IMR-90 (cell line): ENCODE results near the gene ALG8. TPM values are rescaled to one million over a fixed set of nuclear protein-coding genes. Genes with fewer than 3 reads are reported as not detected.

Source experiments
- ATAC-seq: fragments of 200-7000 bp; cut with Tn5 transposase; 2 replicates; pipeline ENCODE4 v1.9.1; 2020; ENCODE audit warnings: low read depth, mild to moderate bottlenecking, moderate library complexity
- BruUV-seq: library from RNA; stranded (reverse); fragments of 400-500 nt; replicated peaks from 2 replicates; lab custom pipeline; 2021; lab: Mats Ljungman, UMichigan
- CTCF ChIA-PET: fragments of 300-600 bp; formaldehyde crosslinking; extraction: SDS; loops from one replicate; lab custom pipeline; 2021; ENCODE audit warnings: antibody characterized with exemption; lab: Yijun Ruan, JAX
- POLR2A ChIA-PET: fragments of 300-600 bp; sonication (Branson Sonifier 250); formaldehyde crosslinking; loops from one replicate; lab custom pipeline; 2022; ENCODE audit warnings: antibody characterized with exemption; ENCODE audit not compliant: unreplicated experiment; lab: Charles Lee
- DNase-seq: peaks from one replicate; pipeline ENCODE4 v3.0.0; 2013
- H2AFZ ChIP-seq: replicated peaks from 2 replicates; pipeline ENCODE3; 2013; ENCODE audit warnings: low read length, mild to moderate bottlenecking; ENCODE audit not compliant: poor library complexity
- H2AK5ac ChIP-seq: 2 replicates; pipeline ENCODE4 v1.6.1; 2013; ENCODE audit warnings: low read depth, low read length, inconsistent platforms
- H2AK9ac ChIP-seq: replicated peaks from 2 replicates; pipeline ENCODE3; 2013; ENCODE audit warnings: mild to moderate bottlenecking, low read depth, low read length, moderate library complexity; ENCODE audit not compliant: poor library complexity
- H2BK120ac ChIP-seq: 2 replicates; pipeline ENCODE4 v1.6.1; 2013; ENCODE audit warnings: low read depth, low read length, inconsistent platforms
- H2BK15ac ChIP-seq: 3 replicates; pipeline ENCODE4 v1.6.1; 2013; ENCODE audit warnings: low read depth, low read length, inconsistent platforms
- H2BK20ac ChIP-seq: 2 replicates; pipeline ENCODE4 v1.6.1; 2013; ENCODE audit warnings: low read depth, mild to moderate bottlenecking, inconsistent platforms, low read length, moderate library complexity
- H2BK5ac ChIP-seq: 2 replicates; pipeline ENCODE4 v1.6.1; 2013; ENCODE audit warnings: mild to moderate bottlenecking, low read depth, low read length, inconsistent platforms; ENCODE audit not compliant: poor library complexity, severe bottlenecking
- H3K14ac ChIP-seq: replicated peaks from 2 replicates; pipeline ENCODE4 v1.6.1; 2013; ENCODE audit warnings: low read depth, low read length, inconsistent platforms
- H3K18ac ChIP-seq: 2 replicates; pipeline ENCODE4 v1.6.1; 2013; ENCODE audit warnings: low read depth, low read length, control low read depth
- H3K23ac ChIP-seq: 2 replicates; pipeline ENCODE4 v1.6.1; 2013; ENCODE audit warnings: low read depth, low read length, inconsistent platforms
- H3K27ac ChIP-seq: 2 replicates; pipeline ENCODE4 v1.5.1; 2013; ENCODE audit warnings: mild to moderate bottlenecking, control low read depth, low read length; ENCODE audit not compliant: insufficient read depth
- H3K27me3 ChIP-seq: 2 replicates; pipeline ENCODE4 v1.6.1; 2013; ENCODE audit warnings: low read length; ENCODE audit not compliant: control insufficient read depth, insufficient read depth
- H3K36me3 ChIP-seq: 2 replicates; pipeline ENCODE4 v1.6.1; 2013; ENCODE audit warnings: low read length, mixed read lengths; ENCODE audit not compliant: control insufficient read depth, insufficient read depth
- H3K4ac ChIP-seq: 2 replicates; pipeline ENCODE4 v1.6.1; 2013; ENCODE audit warnings: low read depth, low read length, inconsistent platforms
- H3K4me1 ChIP-seq: 2 replicates; pipeline ENCODE4 v1.6.1; 2013; ENCODE audit warnings: low read length, mixed read lengths; ENCODE audit not compliant: control insufficient read depth, insufficient read depth
- H3K4me2 ChIP-seq: 2 replicates; pipeline ENCODE4 v1.6.1; 2013; ENCODE audit warnings: low read depth, mild to moderate bottlenecking, control low read depth, low read length, moderate library complexity
- H3K4me3 ChIP-seq: 2 replicates; pipeline ENCODE4 v1.5.1; 2013; ENCODE audit warnings: low read depth, mild to moderate bottlenecking, control low read depth, low read length, moderate library complexity; ENCODE audit not compliant: insufficient read depth
- H3K56ac ChIP-seq: 2 replicates; pipeline ENCODE4 v1.6.1; 2013; ENCODE audit warnings: low read length, inconsistent platforms; ENCODE audit not compliant: insufficient read depth; ENCODE audit errors: extremely low read depth
- H3K79me1 ChIP-seq, 2 experiments: 2 replicates each; pipeline ENCODE4 v1.6.1; 2013; ENCODE audit warnings: low read length in 2 of 2, inconsistent platforms in 1 of 2, low read depth in 1 of 2
- H3K9ac ChIP-seq: 2 replicates; pipeline ENCODE4 v1.6.1; 2013; ENCODE audit warnings: low read depth, low read length, control low read depth
- H3K9me1 ChIP-seq: 2 replicates; pipeline ENCODE4 v1.6.1; 2013; ENCODE audit warnings: low read length, inconsistent platforms; ENCODE audit not compliant: insufficient read depth
- H3K9me3 ChIP-seq: 2 replicates; pipeline ENCODE4 v1.6.1; 2013; ENCODE audit warnings: low read length; ENCODE audit not compliant: control insufficient read depth, insufficient read depth
- H4K20me1 ChIP-seq: 2 replicates; pipeline ENCODE4 v1.6.1; 2013; ENCODE audit warnings: low read length, inconsistent platforms; ENCODE audit not compliant: insufficient read depth
- H4K5ac ChIP-seq: 2 replicates; pipeline ENCODE4 v1.6.1; 2013; ENCODE audit warnings: mild to moderate bottlenecking, low read depth, low read length, control low read depth
- H4K8ac ChIP-seq, 2 experiments: 2 replicates each; pipeline ENCODE4 v1.6.1; 2013; ENCODE audit warnings: low read depth in 2 of 2, low read length in 2 of 2, control low read depth in 1 of 2, inconsistent platforms in 1 of 2
- H4K91ac ChIP-seq: 2 replicates; pipeline ENCODE4 v1.6.1; 2013; ENCODE audit warnings: low read depth, low read length, inconsistent platforms; ENCODE audit not compliant: insufficient read depth
- BHLHE40 ChIP-seq: fragments of 150-350 bp; IDR thresholded peaks from 2 replicates; pipeline ENCODE4 v1.6.1; 2016; ENCODE audit warnings: mild to moderate bottlenecking, low read depth, low read length
- CEBPB ChIP-seq: IDR thresholded peaks from 2 replicates; pipeline ENCODE4 v1.6.1; 2012; ENCODE audit warnings: low read depth, low read length, improper control_type of control experiment
- CHD1 ChIP-seq: IDR thresholded peaks from 2 replicates; pipeline ENCODE4 v1.6.1; 2012; ENCODE audit warnings: low read depth, low read length, improper control_type of control experiment
- FOS ChIP-seq: fragments of 150-350 bp; IDR thresholded peaks from 2 replicates; pipeline ENCODE4 v1.6.1; 2016; ENCODE audit warnings: low read depth, low read length
- MAFK ChIP-seq: IDR thresholded peaks from 2 replicates; pipeline ENCODE4 v1.6.1; 2012; ENCODE audit warnings: low read depth, low read length, improper control_type of control experiment
- MAZ ChIP-seq: IDR thresholded peaks from 2 replicates; pipeline ENCODE4 v1.6.1; 2012; ENCODE audit warnings: low read depth, mild to moderate bottlenecking, low read length, improper control_type of control experiment, moderate library complexity, borderline replicate concordance
- MXI1 ChIP-seq: IDR thresholded peaks from 2 replicates; pipeline ENCODE4 v1.6.1; 2012; ENCODE audit warnings: low read depth, mild to moderate bottlenecking, low read length, moderate library complexity, borderline replicate concordance
- NFE2L2 ChIP-seq: fragments of 150-350 bp; IDR thresholded peaks from 2 replicates; pipeline ENCODE4 v1.6.1; 2016; ENCODE audit warnings: low read depth, mild to moderate bottlenecking, low read length
- POLR2A ChIP-seq: IDR thresholded peaks from 2 replicates; pipeline ENCODE4 v1.6.1; 2012; ENCODE audit warnings: mild to moderate bottlenecking, low read depth, low read length
- RAD21 ChIP-seq: IDR thresholded peaks from 2 replicates; pipeline ENCODE4 v1.6.1; 2012; ENCODE audit warnings: low read length, improper control_type of control experiment
- RCOR1 ChIP-seq: IDR thresholded peaks from 2 replicates; pipeline ENCODE4 v1.6.1; 2012; ENCODE audit warnings: mild to moderate bottlenecking, low read length, improper control_type of control experiment; ENCODE audit not compliant: insufficient replicate concordance
- SMC3 ChIP-seq: fragments of 150-350 bp; IDR thresholded peaks from 2 replicates; pipeline ENCODE4 v1.6.1; 2016; ENCODE audit warnings: low read depth, mild to moderate bottlenecking, antibody characterized with exemption, low read length, moderate library complexity
- WGBS, 2 experiments: methylation state at CpG; one replicate each; pipeline versions ENCODE4 v1.1.5 to v1.1.7; 2013; ENCODE audit warnings: missing lambda C conversion rate in 2 of 2; ENCODE audit not compliant: insufficient read length in 1 of 2; ENCODE audit errors: extremely low coverage in 2 of 2; 5-methylcytosine and 5-hydroxymethylcytosine counted together
- dilution Hi-C: fragments of 300-500 bp; cut with HindIII; formaldehyde crosslinking; loops from one replicate; pipeline ENCODE4 v1.14.3; 2018; ENCODE audit warnings: low sequenced_read_pairs; ENCODE audit not compliant: unreplicated experiment
- in situ Hi-C: fragments of 300-500 bp; cut with MboI; formaldehyde crosslinking; loops from 3 replicates; pipeline ENCODE4 v1.14.3; 2019; ENCODE audit warnings: low sequenced_read_pairs, inconsistent platforms, mixed read lengths
- intact Hi-C: fragments of 100-400 bp; cut with micrococcal nuclease; formaldehyde crosslinking; loops from 2 replicates; pipeline ENCODE4 v1.10.0; 2022
- polyA plus RNA-seq, 3 experiments: library from polyadenylated mRNA; depleted of rRNA; stranded (reverse); fragments of >200 nt; gene quantifications; 2 replicates each; pipeline ENCODE4 v1.2.3, GENCODE V29; 2012; ENCODE audit warnings: low replicate concordance in 1 of 3
- total RNA-seq: library from RNA; depleted of rRNA; stranded (reverse); fragments of >200 nt; gene quantifications from 2 replicates; pipeline ENCODE4 v1.2.3, GENCODE V29; 2012
- TF ChIP-seq, protein P1 (sequence below): fragments of 150-350 bp; IDR thresholded peaks from 2 replicates; pipeline ENCODE4 v1.6.1; 2016; ENCODE audit warnings: low read depth, mild to moderate bottlenecking, low read length, moderate library complexity, borderline replicate concordance
- TF ChIP-seq, protein P2 (sequence below): conservative IDR thresholded peaks from 2 replicates; pipeline ENCODE4 v1.5.1; 2012; ENCODE audit warnings: mild to moderate bottlenecking, low read depth, low read length, improper control_type of control experiment

The ALG8 gene
- total and polyA plus RNA-seq, 2 of the 4 experiments (the other 2 are of a cell fraction) = 27.8 to 31.8 TPM

DNA sequence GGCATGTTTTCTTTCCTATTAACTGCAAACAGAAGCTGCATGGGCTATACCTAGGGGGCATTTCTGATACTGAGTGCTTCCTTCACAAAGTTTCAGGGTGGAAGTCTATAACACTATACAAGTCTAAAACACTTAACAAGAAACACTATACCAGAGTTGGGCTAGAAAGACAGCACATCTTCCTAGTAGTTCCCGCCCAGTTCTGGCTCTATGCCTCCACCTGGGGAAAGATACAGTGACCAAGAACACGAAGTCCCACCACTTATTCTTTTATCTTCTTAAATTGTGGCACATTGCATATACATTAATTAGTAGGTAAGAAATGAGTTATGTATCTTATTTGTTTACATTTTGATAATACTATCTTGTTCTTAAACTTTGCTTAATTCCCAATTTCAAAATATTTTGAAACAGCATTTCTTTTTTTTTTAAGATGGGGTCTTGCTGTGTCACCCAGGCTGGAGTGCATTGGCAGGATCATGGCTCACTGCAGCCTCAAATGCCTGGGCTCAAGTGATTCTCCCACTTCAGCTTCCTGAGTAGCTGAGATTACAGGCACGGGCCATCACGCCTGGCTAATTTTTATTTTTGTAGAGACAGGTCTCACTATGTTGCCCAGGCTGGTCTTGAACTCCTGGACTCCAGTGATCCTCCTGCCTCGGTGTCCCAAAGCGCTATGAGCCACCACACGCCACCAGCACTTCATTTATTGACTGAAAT lies 41.6 kb downstream of the ALG8 start (continued):
- TF ChIP-seq RCOR1 (no peak), CHD1 (no peak), CEBPB (no peak), MXI1 (no peak)

DNA sequence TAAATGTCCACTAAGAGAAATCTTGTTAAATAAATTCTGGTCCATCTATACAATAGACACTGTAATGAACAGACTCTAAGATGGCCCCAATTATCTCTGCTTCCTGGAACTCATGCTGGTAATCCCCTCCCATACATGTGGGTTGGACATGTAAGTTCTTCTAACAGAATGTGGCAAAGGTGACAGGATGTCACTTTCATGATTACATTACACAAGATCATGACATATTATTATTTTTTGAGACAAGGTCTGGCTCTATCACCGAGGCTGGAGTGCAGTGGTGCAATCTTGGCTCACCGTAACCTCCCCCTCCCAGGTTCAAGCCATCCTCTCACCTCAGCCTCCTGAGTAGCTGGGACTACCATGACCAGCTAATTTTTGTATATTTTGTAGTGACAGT lies 45.2 kb downstream of the ALG8 start:
- Histone ChIP-seq H3K27me3 (no peaks in the 10 kb centered on the region), H3K9me1 (no peaks in the 10 kb centered on the region), H2AFZ (no peak overlapping the region), H3K36me3 (peaks cover 12% of the 10 kb centered on the region), H3K4ac (no peak overlapping the region), H3K9me3 (no peaks in the 10 kb centered on the region), H4K91ac (no peak overlapping the region), H3K9ac (no peak overlapping the region), H2BK120ac (no peak overlapping the region), H3K27ac (no peak overlapping the region), H2AK9ac (no peak overlapping the region), H2BK20ac (no peak overlapping the region), H3K4me2 (no peak overlapping the region), H3K79me1 (no peaks in the 10 kb centered on the region), H2BK5ac (no peak overlapping the region), H3K4me3 (no peak overlapping the region), H3K23ac (no peak overlapping the region), H3K14ac (no peak overlapping the region), H3K56ac (no peak overlapping the region), H4K5ac (no peak overlapping the region), H2AK5ac (no peak overlapping the region), H3K18ac (no peak overlapping the region), H2BK15ac (no peak overlapping the region), H3K4me1 (no peaks in the 10 kb centered on the region), H4K20me1 (no peaks in the 10 kb centered on the region), H4K8ac (no peak overlapping the region)
- no peak for DNase-seq
- POLR2A ChIA-PET = no interaction called here
- in situ Hi-C loops = no loop called here
- dilution Hi-C loops = no loop called here
- CTCF ChIA-PET = no interaction called here
- intact Hi-C loops = no loop called here
- WGBS, 2 experiments = no CpG with 5 or more reads among the region's 2 CpGs
- no TSS peak for BruUV-seq
- ATAC-seq = no peak
- TF ChIP-seq CEBPB (no peak), RAD21 (no peak), MAZ (no peak), FOS (no peak), POLR2A (no peak), BHLHE40 (no peak), SMC3 (no peak), MAFK (no peak), CHD1 (no peak), MXI1 (no peak), NFE2L2 (no peak)
- TF ChIP-seq, protein P1, sequence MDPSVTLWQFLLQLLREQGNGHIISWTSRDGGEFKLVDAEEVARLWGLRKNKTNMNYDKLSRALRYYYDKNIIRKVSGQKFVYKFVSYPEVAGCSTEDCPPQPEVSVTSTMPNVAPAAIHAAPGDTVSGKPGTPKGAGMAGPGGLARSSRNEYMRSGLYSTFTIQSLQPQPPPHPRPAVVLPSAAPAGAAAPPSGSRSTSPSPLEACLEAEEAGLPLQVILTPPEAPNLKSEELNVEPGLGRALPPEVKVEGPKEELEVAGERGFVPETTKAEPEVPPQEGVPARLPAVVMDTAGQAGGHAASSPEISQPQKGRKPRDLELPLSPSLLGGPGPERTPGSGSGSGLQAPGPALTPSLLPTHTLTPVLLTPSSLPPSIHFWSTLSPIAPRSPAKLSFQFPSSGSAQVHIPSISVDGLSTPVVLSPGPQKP = no peak
- TF ChIP-seq, protein P2, sequence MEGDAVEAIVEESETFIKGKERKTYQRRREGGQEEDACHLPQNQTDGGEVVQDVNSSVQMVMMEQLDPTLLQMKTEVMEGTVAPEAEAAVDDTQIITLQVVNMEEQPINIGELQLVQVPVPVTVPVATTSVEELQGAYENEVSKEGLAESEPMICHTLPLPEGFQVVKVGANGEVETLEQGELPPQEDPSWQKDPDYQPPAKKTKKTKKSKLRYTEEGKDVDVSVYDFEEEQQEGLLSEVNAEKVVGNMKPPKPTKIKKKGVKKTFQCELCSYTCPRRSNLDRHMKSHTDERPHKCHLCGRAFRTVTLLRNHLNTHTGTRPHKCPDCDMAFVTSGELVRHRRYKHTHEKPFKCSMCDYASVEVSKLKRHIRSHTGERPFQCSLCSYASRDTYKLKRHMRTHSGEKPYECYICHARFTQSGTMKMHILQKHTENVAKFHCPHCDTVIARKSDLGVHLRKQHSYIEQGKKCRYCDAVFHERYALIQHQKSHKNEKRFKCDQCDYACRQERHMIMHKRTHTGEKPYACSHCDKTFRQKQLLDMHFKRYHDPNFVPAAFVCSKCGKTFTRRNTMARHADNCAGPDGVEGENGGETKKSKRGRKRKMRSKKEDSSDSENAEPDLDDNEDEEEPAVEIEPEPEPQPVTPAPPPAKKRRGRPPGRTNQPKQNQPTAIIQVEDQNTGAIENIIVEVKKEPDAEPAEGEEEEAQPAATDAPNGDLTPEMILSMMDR = no peak
